NOMO-1 treated with dmso at 0.1 percent for 144 hours (cell line): ENCODE data around the gene FAM76B.

Source experiments
- DNase-seq: peaks from one replicate; lab custom pipeline; 2025; ENCODE audit not compliant: unreplicated experiment; lab: John Stamatoyannopoulos, UW

FAM76B gene

DNA sequence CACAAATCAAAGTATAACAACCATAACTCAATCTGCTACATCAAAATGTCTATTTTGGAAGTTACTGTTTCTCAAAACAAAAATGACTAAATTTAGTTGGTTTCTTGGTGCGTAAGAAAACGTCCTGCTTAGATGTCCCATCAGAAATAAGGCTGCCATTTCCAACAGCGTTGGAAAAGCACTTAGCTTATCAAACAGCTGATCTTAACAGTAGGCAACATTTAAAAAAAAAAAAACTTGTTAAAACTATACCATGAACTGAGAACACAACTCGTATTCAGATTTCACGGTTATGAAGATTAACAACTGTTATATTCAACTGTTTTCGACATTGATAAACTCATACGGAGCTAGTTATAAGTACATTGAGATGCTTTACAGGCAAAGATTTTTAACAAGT, 3.1 kb upstream of the FAM76B start:
- no peak for DNase-seq

DNA sequence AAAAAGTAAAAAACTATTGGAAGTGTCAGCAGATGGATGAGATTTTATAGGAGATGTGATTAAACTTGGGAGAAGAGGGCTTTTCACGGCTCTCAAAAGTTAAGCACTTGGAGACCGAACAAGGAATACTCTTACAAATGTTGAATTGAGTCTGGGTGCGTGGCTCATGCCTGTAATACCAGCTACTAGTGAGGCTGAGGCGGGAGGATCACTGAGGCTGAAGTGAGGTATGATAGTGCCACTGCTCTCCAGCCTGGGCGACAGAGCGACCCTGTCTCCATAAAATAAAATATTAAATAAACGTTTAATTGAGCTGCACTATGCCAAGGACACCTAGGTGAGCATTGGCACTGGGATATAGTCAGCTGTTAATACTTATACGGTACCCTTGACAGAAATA, 2.6 kb upstream of the FAM76B start:
- no peak for DNase-seq

DNA sequence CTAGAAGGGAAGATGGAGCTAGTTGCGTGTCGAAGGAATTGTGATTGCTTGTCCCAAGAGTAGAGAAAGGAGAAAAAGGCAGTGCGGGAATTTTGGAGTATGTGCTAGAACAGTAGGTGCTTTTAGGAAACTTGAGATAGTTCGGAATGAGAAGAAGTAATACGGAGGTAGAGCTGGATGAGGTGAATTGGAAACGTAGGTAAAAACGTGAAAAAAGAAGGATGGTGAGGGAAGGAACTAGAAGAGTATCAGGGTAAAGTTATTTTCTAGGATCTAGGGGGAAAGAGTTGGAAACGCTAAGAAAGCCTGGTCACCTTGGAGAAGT, 2.1 kb upstream of the FAM76B start:
- DNase-seq: no peak

DNA sequence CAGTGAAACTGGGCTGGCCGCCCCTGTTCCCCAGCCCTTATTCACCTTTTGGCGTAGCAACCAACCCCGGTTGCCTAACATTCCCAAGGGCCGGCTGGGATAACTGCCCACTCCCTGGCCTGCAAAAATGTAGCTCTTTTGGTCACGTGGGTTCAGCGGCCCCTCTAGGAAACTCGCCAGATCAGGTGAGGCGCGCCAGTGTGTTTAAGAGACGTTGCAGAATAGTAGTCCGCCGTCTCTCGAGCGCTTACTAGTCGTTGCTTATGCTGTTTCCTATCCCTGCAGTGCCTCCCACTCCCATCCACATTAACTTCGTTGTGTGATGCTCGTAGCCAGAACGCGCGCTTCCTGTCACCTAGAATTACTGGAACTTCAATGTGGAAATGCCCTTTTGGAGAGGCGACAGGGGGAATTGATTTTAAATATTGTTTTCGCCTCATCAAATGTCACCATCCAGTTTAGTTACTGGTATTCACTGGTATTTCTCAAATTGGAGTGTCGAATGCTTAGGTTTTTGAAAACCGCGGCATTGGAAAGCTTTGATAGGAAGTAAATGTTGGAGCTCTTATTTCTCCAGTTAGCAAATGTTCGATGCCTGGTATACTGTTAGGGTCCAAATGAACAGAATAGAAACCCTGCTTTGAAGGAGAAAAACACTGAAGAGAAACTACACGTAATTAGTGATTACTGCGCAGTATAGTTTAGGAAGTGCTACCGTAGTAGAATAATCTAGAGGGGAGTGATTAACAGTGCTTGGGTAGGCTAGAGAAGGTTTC, 1.5 kb upstream of the FAM76B start:
- DNase-seq: peak; percentile 22

DNA sequence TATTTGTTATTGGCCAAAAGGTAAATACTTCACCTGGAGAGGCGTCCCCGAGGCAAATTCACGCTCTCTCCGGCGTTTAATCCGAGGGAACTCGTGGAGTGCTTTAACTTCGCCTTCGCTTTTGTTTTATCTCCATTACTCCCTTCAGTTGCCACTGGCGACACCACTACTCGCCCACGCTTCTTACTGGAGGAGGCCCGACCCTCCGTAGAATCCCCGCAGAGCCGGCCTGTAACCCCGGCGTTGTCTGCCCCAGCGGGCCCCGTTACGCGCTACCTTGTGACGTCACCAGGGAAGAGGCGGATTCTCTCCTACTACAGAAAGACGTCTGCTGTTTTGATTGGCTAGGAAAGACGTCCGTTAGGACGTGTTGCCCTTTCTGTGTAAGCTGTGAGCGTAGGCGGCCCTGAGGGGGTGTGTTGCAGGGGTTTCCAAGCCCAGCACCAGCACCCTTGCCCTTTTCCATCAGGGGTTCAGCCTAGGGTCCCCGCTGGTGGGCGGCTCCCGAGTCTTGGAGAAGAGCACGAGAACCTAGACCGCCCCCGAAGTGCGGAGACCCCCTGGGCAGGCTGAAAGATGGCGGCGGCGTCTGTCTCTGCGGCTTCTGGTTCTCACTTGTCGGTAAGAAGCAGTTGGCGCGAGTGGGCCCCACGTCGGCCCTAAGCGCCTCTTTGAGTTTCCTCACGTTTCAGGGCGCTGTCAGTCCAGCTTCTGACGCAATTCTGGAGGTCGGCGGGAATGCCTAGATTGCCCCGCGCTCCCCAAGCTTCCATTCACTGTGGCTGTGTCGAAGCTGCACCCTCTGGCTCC, 746 bp upstream of the FAM76B start, which contains the start of gene CEP57:
Gene CEP57 (plus strand): TSS at position 376 of the 810 bp plus-strand sequence. CDS start 201 bp downstream, at position 577.
- peak; percentile 87 for DNase-seq

DNA sequence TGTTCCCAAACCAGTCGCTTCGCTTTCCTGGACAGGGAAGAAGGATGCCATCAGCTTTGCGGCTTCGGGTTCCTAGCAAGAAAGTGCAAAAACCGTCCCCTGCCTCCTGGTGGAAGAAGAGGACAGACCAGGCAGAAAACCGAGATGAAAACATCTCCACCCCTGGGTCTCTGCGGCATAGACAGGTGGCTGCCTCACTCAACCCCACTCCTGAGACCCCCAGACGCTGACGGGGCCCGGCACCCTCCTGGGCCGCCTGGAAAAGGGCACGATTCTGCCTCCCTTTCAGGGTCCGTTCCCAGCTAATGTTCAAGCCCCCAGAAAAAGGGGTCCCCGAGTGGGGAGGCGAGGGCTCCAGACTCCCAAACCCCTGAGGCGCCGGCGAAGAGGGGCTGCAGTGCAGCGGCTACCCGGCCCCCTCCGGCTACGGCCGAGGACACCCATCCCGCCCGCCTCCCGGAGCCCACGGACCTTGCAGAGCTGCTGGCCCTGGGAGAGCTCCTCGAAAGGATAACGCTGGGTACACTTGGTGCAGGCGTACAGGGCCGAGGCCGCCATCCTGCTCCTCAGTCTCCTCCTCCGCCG, 569 bp downstream of the FAM76B start:
- DNase-seq: no peak

DNA sequence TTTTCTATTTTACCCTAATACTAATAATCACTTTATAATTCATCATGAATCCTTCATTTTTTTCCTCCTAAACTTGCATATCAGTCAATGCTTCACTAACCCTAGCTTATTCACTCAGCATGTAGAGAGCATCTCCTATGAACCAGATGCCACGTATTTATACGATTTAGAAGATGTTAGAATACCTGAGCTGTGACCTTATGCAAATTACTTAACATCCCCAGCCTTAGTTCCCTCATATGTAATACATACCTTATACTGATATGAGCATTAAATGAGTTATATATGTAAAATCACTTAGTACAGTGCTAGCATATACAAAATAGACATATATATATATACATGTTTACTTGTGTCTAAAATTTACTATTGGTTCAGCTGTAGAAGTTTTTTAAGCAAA, 9.0 kb downstream of the FAM76B start:
- DNase-seq: no peak

DNA sequence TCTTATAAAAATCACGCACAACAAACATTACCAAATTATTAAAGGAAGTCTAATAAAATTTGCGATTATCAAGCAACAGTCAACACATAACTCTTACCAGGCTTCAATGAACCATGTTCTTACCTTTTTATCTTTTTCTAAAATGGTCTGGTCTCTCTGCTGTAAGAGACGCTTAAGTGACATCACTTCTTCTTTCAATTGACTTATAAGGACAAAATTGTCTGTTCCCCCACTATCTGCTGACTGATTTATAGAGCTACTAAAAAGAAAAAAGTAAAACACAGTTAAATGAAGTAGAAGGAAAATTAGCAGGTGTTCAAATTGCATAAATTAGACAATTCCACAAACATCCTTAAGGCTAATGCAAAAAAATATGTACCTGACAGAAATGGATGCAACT, 10.9 kb downstream of the FAM76B start:
- DNase-seq: no peak

DNA sequence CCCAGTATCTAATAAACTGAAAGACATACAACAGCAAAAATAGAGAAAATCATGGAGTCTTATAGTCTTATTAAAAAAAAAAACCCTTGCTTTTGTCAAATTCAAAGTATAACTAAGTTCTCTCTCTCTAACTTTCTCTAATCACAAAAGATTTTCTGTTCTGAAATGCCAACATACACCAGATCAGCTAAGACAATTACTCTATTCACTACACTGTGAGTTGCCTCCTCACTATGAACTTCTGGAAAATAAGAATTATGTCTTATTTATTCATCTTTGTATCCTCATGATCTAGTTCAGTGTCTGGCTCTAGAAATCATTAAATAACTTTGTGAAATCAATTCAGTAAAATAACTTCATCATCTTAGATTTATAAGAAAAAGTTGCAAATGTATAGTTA, 12.7 kb downstream of the FAM76B start:
- DNase-seq: no peak

DNA sequence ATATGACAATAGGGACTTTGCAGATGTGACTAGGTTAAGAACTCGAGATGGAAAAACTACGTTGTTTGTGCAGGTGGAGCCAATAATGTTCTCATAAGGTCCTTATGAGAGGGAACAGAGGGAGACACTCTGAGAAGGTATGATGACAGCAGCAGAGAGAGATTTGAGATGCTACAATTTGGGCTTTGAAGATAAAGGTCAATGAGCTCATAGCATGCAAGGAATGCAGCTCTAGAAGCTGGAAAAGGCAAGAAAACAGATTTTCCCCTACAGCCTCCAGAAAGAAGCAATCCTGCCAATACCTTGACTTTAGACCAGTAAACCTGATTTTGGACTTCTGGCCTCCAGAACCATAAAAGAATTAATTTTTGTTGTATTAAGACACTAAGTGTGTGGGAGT, 21.1 kb downstream of the FAM76B start:
- no peak for DNase-seq

DNA sequence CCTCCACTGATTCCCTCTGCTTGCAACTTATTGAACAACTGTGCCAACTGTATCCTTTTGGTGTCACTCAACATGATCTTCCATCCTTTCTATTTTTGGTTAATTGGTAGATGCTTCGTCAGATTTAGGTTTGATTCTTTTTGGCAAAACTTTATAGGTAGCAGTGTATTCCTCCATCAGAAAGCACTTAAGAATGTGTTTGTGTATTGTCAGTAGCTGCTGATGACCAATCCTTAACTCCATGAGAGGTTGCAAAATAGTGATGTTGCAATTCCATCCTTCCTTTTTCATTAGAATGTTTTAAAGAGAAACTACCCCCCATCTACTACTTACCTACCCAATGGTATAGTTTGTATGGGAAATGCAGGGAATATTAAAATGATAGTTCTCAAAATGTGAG, 22.1 kb downstream of the FAM76B start:
- DNase-seq: no peak

DNA sequence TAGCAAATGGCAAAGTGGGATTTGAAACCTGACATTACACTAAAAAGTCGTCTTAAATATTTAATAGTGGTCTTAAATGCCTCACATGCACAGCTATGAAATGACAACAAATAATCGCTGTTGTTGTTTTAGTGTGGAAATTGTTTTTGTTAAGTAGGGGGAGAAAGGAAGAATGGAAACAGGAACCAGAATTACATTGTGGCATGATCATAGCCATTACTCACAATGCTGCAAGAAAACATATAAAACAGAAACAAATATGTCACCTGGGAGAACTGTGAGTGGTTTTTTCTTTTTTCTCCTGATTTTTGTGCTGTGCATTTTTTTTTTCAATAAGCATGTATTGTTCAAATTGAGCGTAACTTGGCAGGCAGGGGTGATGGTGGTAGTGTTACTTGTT, 22.9 kb downstream of the FAM76B start:
- DNase-seq: no peak

DNA sequence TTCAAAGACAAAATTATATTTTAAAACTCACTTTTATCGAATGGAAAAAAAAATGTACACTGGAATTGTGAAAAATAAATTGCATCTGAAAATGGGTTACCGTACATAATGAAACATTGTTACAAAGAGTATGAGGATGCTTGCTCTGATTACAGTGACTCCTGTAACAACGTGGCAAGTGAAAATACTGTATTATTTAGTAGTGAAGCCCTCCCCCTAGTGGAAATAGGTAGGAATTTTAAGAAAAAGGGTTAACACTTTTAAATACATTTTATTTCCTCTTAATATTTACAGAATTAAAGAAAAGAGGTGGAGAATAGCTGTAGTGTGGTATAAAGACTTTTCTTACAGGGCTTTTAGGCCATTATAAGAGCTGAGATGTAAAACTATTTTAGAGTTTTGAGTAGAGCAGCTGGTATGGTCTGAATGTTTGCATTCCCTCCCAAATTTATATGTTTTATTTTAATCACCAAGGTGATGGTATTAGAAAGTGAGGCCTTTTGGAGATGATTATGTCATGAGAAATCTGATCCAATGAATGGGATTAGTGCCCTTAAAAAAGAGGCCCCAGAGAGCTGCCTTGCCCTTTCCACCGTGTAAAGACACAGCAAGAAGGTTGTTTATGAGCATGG, 25.2 kb downstream of the FAM76B start:
- peak; percentile 25 for DNase-seq

DNA sequence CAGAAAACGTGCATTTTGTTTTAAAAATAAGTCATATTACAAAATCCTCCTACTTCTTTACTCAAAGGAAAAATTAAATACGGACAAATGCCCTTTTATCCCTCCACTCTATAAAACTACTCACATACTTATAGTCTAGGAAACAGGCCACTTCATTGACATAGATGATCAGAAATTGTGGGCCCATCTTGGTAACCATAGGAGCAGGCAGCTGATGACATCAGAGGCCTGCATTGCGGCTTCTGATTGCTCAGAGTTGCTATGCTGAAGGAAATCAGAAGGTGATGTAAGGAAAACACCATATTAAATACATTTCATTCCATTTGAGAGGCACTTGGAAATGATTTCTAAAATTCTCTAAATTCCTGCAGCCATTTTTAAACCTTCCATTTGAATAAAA, 27.0 kb downstream of the FAM76B start:
- DNase-seq: no peak

DNA sequence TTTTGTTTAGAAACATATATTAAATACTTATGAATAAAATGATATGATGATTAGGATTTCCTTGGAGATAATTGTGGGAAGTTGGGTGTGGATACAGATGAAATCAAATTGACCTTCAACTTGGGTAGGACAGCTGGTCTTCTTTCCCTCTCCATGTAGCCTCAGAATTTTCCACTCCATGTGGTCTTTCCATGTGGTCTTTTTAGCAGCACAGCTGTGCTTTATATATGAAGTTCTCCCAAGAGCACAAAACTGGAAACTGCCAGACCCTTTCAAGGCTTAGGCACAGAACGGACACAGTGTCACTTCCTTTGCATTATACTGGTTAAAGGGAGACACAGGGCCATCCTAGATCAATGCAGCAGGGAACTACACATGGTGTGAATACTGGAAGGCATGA, 28.6 kb downstream of the FAM76B start:
- no peak for DNase-seq

DNA sequence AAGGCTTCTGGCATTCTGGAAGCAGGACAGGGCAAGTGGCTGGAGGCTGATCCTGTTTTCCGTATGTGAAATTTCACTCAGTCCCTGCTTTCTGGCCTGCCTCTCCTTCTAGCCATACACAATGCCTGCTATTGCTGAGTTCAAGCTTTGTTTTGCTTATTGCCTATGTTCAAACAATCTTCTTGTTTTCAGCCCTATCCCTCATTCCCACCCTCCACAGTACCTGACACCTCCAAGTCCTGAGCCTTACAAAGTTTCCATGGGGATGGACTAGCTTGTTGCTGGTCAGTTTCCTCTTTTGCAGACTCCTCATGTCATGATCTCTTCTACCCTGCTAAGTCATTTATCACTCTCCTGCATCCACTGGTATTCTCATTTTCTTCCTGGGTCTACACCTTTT, 38.1 kb downstream of the FAM76B start:
- no peak for DNase-seq

DNA sequence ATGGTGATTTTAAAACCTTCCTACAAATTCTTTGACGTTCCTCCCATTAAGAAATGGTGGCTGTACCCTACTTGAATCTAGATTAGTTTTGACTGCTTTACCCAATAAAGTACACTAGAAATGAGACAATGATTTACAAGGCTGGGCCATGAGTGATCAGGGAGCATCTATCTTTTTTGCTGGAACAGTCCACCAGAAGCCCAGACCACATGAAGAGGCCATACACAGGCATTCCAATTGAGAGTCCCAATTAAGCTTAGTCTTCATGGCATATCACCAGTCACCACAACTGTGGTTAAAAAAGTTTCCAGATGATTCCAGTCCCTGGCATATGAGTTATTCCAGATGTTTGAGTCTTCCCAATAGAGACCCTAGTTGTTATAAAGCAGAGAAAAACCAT, 39.5 kb downstream of the FAM76B start:
- no peak for DNase-seq

DNA sequence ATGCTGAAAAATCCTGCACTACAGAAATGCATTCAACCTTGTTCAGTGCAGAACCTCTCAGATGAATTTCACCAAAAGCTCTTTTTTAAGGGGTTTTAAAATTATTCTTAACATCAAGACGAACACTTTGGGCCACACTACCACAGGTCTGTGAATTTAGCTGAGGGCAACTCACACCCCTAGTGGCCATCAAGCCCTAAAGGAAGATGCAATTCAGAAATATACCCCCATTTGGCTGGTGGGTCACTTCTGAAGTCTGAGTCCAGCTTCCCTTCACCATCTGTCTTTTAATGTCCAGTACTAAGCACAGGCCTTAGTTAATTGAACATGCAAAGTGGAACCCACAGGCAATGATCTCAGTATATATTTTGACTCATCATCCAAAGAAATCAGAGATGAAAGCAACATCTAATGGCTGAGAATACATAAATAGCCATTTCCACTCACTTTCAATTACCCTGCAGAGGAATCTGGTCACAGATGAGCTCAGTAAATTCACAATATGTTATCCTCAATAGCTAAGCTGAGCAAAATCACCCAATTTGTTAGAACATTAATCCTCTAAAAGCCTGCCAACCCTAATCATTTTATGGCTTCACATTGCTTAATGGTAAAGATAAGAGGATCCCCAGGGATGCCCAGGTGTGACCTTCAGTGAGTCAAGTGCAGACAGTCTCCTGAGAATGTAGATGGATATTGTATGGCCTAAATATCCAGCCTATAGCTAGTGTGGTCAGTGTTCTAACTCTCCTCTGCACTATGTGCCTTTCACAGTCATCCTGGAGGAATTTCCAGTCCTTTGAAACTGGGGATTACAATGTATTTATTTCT, 50.3 kb downstream of the FAM76B start:
- DNase-seq: no peak

DNA sequence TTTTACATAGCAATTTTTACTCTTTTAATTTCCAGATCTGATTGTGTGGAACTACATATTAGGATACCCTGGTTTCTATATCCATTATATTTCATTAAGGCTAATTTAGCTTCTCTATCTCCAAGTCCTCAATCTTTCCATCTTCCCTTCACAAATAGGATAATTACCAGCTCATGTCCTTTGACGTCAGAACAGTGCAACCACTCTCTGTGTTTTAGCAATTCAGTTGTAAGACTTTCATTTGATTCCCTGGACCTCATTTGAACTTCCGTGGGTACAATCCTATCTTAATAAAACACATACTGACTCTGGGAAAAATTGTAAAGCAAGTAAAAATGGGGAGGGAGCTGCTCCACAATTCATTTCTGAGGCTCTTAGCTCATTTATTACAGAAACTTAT, 52.8 kb downstream of the FAM76B start:
- no peak for DNase-seq

DNA sequence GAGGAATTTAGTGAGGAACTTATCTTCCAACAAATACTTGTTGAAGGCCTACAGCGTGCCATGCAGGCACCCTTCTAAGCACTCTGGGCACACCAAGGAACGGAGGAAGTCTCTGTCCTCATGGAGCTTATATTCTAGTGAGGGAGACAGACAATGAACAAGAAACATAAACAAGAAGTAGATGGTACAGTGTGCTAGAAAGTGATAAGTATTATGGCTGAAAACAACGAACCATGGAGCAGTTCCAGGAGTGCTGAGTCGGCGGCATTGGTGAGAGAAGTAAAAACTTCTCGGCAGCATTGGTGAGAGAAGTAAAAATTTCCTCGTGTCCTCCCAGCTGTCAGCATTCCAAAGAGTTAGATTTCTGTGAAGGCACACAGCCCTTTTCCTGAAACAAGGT, 53.2 kb downstream of the FAM76B start:
- no peak for DNase-seq

DNA sequence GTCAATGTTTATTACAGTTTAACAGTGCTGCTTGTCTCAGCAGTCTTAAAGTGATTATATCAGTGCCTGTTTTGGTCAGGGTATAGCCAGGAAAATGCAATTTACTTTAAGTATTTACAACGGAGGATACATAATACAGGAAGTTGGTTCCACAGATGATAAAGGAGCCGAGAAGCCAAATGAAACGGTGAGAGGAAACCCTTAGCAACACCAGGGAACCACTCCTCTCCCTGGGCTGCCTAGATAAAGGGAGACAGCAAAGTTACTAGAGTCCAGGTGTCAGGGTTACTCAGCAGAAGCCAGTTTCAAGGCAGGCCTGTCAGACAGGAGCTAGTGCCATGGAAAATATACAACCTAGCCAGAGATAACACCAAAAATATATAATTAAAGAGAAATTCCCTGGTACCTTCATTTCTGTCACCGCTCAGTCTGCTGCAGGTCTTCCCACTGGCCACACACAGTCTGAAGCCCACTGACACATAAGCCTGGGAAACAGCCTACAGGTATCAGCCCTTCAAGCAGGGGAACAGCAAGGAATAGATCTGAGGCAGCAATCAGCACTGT, 55.5 kb downstream of the FAM76B start:
- no peak for DNase-seq
